Sigmoid colon (tissue), 4 donors: Measurements from ENCODE around the gene CELA3A.
"Not testable (repeated sequence)": the region's sequence is repeated elsewhere in the genome, so short reads cannot be mapped to it uniquely, and the experiment has no call there.

Experiments
- CTCF ChIP-seq, 4 experiments: fragments of 450-650 bp in 3 of 4; fragments of 200-600 bp in 1 of 4; IDR thresholded peaks; one replicate each; pipeline ENCODE4 v1.5.1; 2016 to 2019; ENCODE audit warnings: antibody characterized with exemption in 4 of 4, mild to moderate bottlenecking in 3 of 4, moderate library complexity in 2 of 4
- POLR2A ChIP-seq, 2 donors: fragments of 450-650 bp; IDR thresholded peaks; one replicate each; pipeline ENCODE4 v1.6.1; 2016; ENCODE audit warnings: antibody characterized with exemption in 2 of 2, mild to moderate bottlenecking in 2 of 2, moderate library complexity in 2 of 2
- POLR2AphosphoS5 ChIP-seq, 4 donors: sonication (generic); formaldehyde crosslinking; IDR thresholded peaks; one replicate each; pipeline ENCODE4 v1.6.1; 2017; ENCODE audit warnings: antibody characterized with exemption in 4 of 4

GRCh38 chr1:21975296-21975695 is 26.2 kb upstream of the CELA3A start:
- not testable (repeated sequence) for TF ChIP-seq POLR2A, CTCF, POLR2AphosphoS5 (IDR thresholded peaks at IDR 0.05)
